NB4 (cell line): Measurements from ENCODE around the gene MTMR3.

Experiments used
- CTCF ChIP-seq: IDR thresholded peaks from one replicate; pipeline ENCODE4 v1.5.1; 2012; ENCODE audit warnings: low read depth, low read length
- MAX ChIP-seq: IDR thresholded peaks from 2 replicates; pipeline ENCODE4 v1.6.1; 2011; ENCODE audit warnings: low read depth, low read length
- MYC ChIP-seq: IDR thresholded peaks from 2 replicates; pipeline ENCODE4 v1.6.1; 2011; ENCODE audit warnings: low read depth, low read length
- POLR2A ChIP-seq: IDR thresholded peaks from 2 replicates; pipeline ENCODE4 v1.6.1; 2011; ENCODE audit warnings: mild to moderate bottlenecking; ENCODE audit not compliant: insufficient read length; ENCODE audit errors: extremely low read depth

DNA sequence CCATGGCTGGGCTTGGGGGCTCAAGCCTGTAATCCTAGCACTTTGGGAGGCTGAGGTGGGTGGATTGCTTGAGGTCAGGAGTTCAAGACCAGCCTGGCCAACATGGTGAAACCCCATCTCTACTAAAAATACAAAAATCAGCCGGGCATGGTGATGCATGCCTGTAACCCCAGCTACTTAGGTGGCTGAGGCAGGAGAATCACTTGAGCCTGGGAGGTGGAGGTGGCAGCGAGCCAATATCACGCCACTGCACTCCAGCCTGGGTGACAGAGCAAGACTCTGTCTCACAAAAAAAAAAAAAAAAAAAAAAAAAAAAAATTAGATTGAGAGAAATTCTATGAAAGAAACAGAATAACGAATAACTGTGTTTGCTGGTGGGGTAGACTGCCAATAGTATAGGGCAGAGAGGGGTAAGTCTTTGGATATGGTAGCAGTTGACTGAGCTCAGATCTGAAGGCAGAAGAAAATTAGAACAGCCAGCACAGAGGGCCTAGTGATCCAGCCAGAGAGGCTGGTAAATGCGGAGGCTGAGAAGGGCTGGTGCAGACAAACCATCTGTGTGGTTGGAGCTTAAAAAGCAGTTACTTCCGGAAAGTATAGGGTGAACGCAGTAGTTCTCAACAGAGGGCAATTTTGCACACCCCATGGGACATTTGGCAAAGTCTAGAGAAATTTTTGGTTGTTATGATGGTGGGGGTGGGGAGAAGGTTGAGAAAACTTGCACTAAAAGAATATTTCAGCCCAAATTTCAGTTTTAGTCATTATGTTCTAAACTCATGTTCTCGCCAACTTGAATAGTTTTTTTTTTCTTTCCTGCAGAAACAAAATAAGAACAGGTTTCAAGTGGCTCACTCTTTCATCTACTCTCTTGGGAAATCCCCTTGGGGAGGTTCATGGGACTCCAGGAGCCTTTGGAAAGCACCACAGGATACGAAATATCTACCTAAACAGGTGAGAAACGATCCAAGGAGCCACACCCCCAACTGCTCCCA lies 195.6 kb downstream of the MTMR3 start:
- TF ChIP-seq CTCF (no peak), POLR2A (no peak), MAX (no peak), MYC (no peak)
